ENCODE results near the gene DPEP1. TPM values are rescaled to one million over a fixed set of nuclear protein-coding genes. Genes with fewer than 3 reads are reported as not detected.
"Not testable (repeated sequence)": the region's sequence is repeated elsewhere in the genome, so short reads cannot be mapped to it uniquely, and the experiment has no call there.

DPEP1 gene
- polyA plus RNA-seq, 4 donors = 125 to 375 (median 342) TPM

- H3K27me3 ChIP-seq (ENCODE audit: control insufficient read depth in 3 of 3, insufficient read depth in 3 of 3, low read length in 3 of 3) = peaks cover 0 to 38% (median 3%) of the 10 kb centered on the region in 3 donors
- 55 to 85% (median 64%) methylated on average over 30 of the region's 30 CpGs for WGBS, 3 donors
These were observed 43.0 kb upstream of the DPEP1 start for GRCh38 chr16:89570342-89570923.

GRCh38 chr16:89570983-89571598, 42.4 kb upstream of the DPEP1 start:
- H3K27ac ChIP-seq (ENCODE audit: low read depth in 1 of 3, low read length in 2 of 3); H3K4me3 ChIP-seq (ENCODE audit: low read depth in 1 of 3, low read length in 3 of 3); FAIRE-seq; H3K36me3 ChIP-seq (ENCODE audit: control insufficient read depth in 3 of 3, insufficient read depth in 2 of 3, low read depth in 1 of 3, low read length in 3 of 3); DNase-seq; H3K9me3 ChIP-seq (ENCODE audit: control insufficient read depth in 2 of 2, insufficient read depth in 1 of 2, low read depth in 1 of 2, low read length in 1 of 2): not testable (repeated sequence)
- Histone ChIP-seq H3K4me1 (ENCODE audit: control insufficient read depth in 3 of 3, insufficient read depth in 2 of 3, low read depth in 1 of 3, low read length in 2 of 3) (peaks cover 3 to 28% (median 5%) of the 10 kb centered on the region in 3 donors), H3K27me3 (ENCODE audit: control insufficient read depth in 3 of 3, insufficient read depth in 3 of 3, low read length in 3 of 3) (peaks cover 0 to 42% (median 3%) of the 10 kb centered on the region in 3 donors)
- 61 to 86% (median 78%) methylated on average over 18 to 36 of the region's 36 CpGs for WGBS, 3 donors

More at GRCh38 chr16:89570342-89570923, 43.0 kb upstream of the DPEP1 start:
- Histone ChIP-seq H3K4me1 (ENCODE audit: control insufficient read depth in 3 of 3, insufficient read depth in 2 of 3, low read depth in 1 of 3, low read length in 2 of 3) (peaks cover 3 to 34% (median 5%) of the 10 kb centered on the region in 3 donors), H3K36me3 (ENCODE audit: control insufficient read depth in 3 of 3, insufficient read depth in 2 of 3, low read depth in 1 of 3, low read length in 3 of 3) (peaks cover 0 to 7% (median 0%) of the 10 kb centered on the region in 3 donors), H3K27ac (ENCODE audit: low read depth in 1 of 3, low read length in 2 of 3) (no peak overlapping the region), H3K9me3 (ENCODE audit: control insufficient read depth in 2 of 2, insufficient read depth in 1 of 2, low read depth in 1 of 2, low read length in 1 of 2) (no peaks in the 10 kb centered on the region), H3K4me3 (ENCODE audit: low read depth in 1 of 3, low read length in 3 of 3) (no peak overlapping the region)
- FAIRE-seq = no peak
- DNase-seq = no peak

DNA sequence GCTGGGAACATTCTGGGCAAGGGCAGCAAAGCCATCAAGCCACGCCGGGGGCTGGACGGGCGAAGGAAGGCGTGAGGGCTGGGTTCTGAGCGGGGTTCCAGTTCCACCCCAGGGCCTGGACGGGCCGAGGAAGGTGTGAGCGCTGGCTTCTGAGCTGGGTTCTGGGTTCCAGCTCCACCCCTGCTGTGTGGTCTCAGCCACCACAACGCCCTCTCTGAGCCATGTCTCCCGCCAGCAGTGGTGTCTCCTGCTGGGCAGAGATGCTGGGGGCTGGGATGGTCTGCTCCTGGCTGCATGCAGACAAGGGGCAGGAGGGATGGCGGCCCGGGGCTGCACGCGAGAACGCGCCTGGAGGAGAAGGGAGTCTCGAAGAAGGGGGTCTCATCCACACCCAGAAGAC, 41.8 kb upstream of the DPEP1 start:
- Histone ChIP-seq H3K4me1 (ENCODE audit: control insufficient read depth in 3 of 3, insufficient read depth in 2 of 3, low read depth in 1 of 3, low read length in 2 of 3) (peaks cover 3 to 24% (median 5%) of the 10 kb centered on the region in 3 donors), H3K27ac (ENCODE audit: low read depth in 1 of 3, low read length in 2 of 3) (no peak overlapping the region), H3K4me3 (ENCODE audit: low read depth in 1 of 3, low read length in 3 of 3) (no peak overlapping the region), H3K27me3 (ENCODE audit: control insufficient read depth in 3 of 3, insufficient read depth in 3 of 3, low read length in 3 of 3) (peaks cover 0 to 46% (median 3%) of the 10 kb centered on the region in 3 donors), H3K36me3 (ENCODE audit: control insufficient read depth in 3 of 3, insufficient read depth in 2 of 3, low read depth in 1 of 3, low read length in 3 of 3) (peaks cover 0 to 7% (median 0%) of the 10 kb centered on the region in 3 donors), H3K9me3 (ENCODE audit: control insufficient read depth in 2 of 2, insufficient read depth in 1 of 2, low read depth in 1 of 2, low read length in 1 of 2) (no peaks in the 10 kb centered on the region)
- no peak for DNase-seq
- WGBS, 3 donors = 88 to 92% (median 92%) methylated on average over 16 to 18 of the region's 18 CpGs
- FAIRE-seq = no peak

- WGBS, 3 donors = 29 to 53% (median 42%) methylated on average over 14 of the region's 14 CpGs
- Histone ChIP-seq H3K4me1 (ENCODE audit: control insufficient read depth in 3 of 3, insufficient read depth in 2 of 3, low read depth in 1 of 3, low read length in 2 of 3) (peaks cover 3 to 24% (median 5%) of the 10 kb centered on the region in 3 donors), H3K27ac (ENCODE audit: low read depth in 1 of 3, low read length in 2 of 3) (no peak overlapping the region), H3K27me3 (ENCODE audit: control insufficient read depth in 3 of 3, insufficient read depth in 3 of 3, low read length in 3 of 3) (peaks cover 0 to 49% (median 3%) of the 10 kb centered on the region in 3 donors), H3K36me3 (ENCODE audit: control insufficient read depth in 3 of 3, insufficient read depth in 2 of 3, low read depth in 1 of 3, low read length in 3 of 3) (peaks cover 0 to 7% (median 0%) of the 10 kb centered on the region in 3 donors), H3K9me3 (ENCODE audit: control insufficient read depth in 2 of 2, insufficient read depth in 1 of 2, low read depth in 1 of 2, low read length in 1 of 2) (peaks cover 0 to 3% of the 10 kb centered on the region in 2 donors), H3K4me3 (ENCODE audit: low read depth in 1 of 3, low read length in 3 of 3) (no peak overlapping the region)
- FAIRE-seq = no peak
- no peak for DNase-seq
These were observed 41.4 kb upstream of the DPEP1 start for GRCh38 chr16:89572073-89572484.

DNA sequence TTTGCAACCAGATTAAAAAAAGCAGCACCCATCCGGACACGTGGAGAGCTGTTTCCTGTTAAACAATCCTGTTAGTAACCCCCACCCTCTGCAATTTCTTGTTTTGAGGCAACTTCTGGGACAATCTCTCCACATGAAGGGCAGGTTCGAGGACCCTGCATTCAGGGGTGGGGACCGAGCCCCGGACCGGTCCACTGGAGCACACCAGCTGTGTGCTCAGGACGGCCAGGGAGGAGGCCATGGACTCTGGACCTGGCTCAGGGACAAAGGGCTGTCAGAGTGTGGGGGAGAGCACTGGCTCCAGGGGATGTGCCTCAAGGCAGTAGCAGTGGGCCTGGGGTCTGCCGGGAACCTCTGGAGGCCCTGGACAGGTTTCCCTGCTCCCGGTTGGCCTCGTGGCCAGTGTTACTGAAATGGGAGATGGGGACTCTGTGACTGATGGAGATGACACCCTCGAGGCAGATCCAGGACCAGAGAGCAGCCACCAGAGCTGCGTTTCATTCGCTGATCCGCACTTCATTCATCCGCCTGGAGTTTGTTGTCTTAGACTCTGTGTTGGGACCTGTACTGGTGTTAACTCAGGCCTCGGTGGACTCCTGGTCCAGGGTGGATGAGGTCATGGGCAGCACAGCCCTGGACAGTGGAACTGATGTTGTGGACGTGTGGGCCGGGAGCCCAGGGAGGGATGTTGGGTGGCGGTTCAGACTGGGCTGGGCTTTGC, 40.8 kb upstream of the DPEP1 start:
- 52 to 65% (median 60%) methylated on average over 18 to 19 of the region's 19 CpGs for WGBS, 3 donors
- no peak overlapping the region for H3K4me3 ChIP-seq (ENCODE audit: low read depth in 1 of 3, low read length in 3 of 3)
- peaks cover 0 to 3% (median 0%) of the 10 kb centered on the region in 3 donors for H3K36me3 ChIP-seq (ENCODE audit: control insufficient read depth in 3 of 3, insufficient read depth in 2 of 3, low read depth in 1 of 3, low read length in 3 of 3)
- DNase-seq = peak; percentile 54 to 72
- H3K4me1 ChIP-seq (ENCODE audit: control insufficient read depth in 3 of 3, insufficient read depth in 2 of 3, low read depth in 1 of 3, low read length in 2 of 3) = peaks cover 3 to 24% (median 5%) of the 10 kb centered on the region in 3 donors
- no peak overlapping the region for H3K27ac ChIP-seq (ENCODE audit: low read depth in 1 of 3, low read length in 2 of 3)
- H3K9me3 ChIP-seq (ENCODE audit: control insufficient read depth in 2 of 2, insufficient read depth in 1 of 2, low read depth in 1 of 2, low read length in 1 of 2) = peaks cover 0 to 5% of the 10 kb centered on the region in 2 donors
- no peak for FAIRE-seq
- H3K27me3 ChIP-seq (ENCODE audit: control insufficient read depth in 3 of 3, insufficient read depth in 3 of 3, low read length in 3 of 3) = peaks cover 0 to 53% (median 3%) of the 10 kb centered on the region in 3 donors

GRCh38 chr16:89573826-89574680, 39.4 kb upstream of the DPEP1 start:
- 68 to 76% (median 72%) methylated on average over 30 to 31 of the region's 31 CpGs for WGBS, 3 donors
- peaks cover 3 to 24% (median 5%) of the 10 kb centered on the region in 3 donors for H3K4me1 ChIP-seq (ENCODE audit: control insufficient read depth in 3 of 3, insufficient read depth in 2 of 3, low read depth in 1 of 3, low read length in 2 of 3)
- no peak for DNase-seq
- peaks cover 0 to 49% (median 3%) of the 10 kb centered on the region in 3 donors for H3K27me3 ChIP-seq (ENCODE audit: control insufficient read depth in 3 of 3, insufficient read depth in 3 of 3, low read length in 3 of 3)
- no peaks in the 10 kb centered on the region for H3K36me3 ChIP-seq (ENCODE audit: control insufficient read depth in 3 of 3, insufficient read depth in 2 of 3, low read depth in 1 of 3, low read length in 3 of 3)
- H3K27ac ChIP-seq (ENCODE audit: low read depth in 1 of 3, low read length in 2 of 3) = no peak overlapping the region
- H3K4me3 ChIP-seq (ENCODE audit: low read depth in 1 of 3, low read length in 3 of 3) = peak overlapping the region in 1 of 3 donors; percentile 42
- peaks cover 0 to 5% of the 10 kb centered on the region in 2 donors for H3K9me3 ChIP-seq (ENCODE audit: control insufficient read depth in 2 of 2, insufficient read depth in 1 of 2, low read depth in 1 of 2, low read length in 1 of 2)
- no peak for FAIRE-seq

- peak; percentile 72 to 84 for DNase-seq
- no peaks in the 10 kb centered on the region for H3K36me3 ChIP-seq (ENCODE audit: control insufficient read depth in 3 of 3, insufficient read depth in 2 of 3, low read depth in 1 of 3, low read length in 3 of 3)
- H3K4me1 ChIP-seq (ENCODE audit: control insufficient read depth in 3 of 3, insufficient read depth in 2 of 3, low read depth in 1 of 3, low read length in 2 of 3) = peaks cover 3 to 24% (median 5%) of the 10 kb centered on the region in 3 donors
- H3K4me3 ChIP-seq (ENCODE audit: low read depth in 1 of 3, low read length in 3 of 3) = peak overlapping the region in 2 of 3 donors; percentile 2 to 42
- H3K9me3 ChIP-seq (ENCODE audit: control insufficient read depth in 2 of 2, insufficient read depth in 1 of 2, low read depth in 1 of 2, low read length in 1 of 2) = peaks cover 0 to 7% of the 10 kb centered on the region in 2 donors
- H3K27me3 ChIP-seq (ENCODE audit: control insufficient read depth in 3 of 3, insufficient read depth in 3 of 3, low read length in 3 of 3) = peaks cover 0 to 43% (median 3%) of the 10 kb centered on the region in 3 donors
- no peak overlapping the region for H3K27ac ChIP-seq (ENCODE audit: low read depth in 1 of 3, low read length in 2 of 3)
- no peak for FAIRE-seq
- 1 to 6% (median 2%) methylated on average over 34 to 55 of the region's 55 CpGs for WGBS, 3 donors
These were observed 38.7 kb upstream of the DPEP1 start for GRCh38 chr16:89574681-89575246.
